Stimulated activated CD4-positive, alpha-beta T cell treated with anti-CD3 and anti-CD28 coated beads, Interleukin-1b, Interleukin-23, amount 100 ng/mL, for 1 hour (primary cell): Measurements from ENCODE around the gene EPHB3.
"Not testable (repeated sequence)": the region's sequence is repeated elsewhere in the genome, so short reads cannot be mapped to it uniquely, and the experiment has no call there.

Experiments
- DNase-seq, 2 donors: peaks; one replicate each; pipeline ENCODE4 v3.0.0-alpha.2; 2020; ENCODE audit warnings: low read depth in 2 of 2

Gene EPHB3

DNA sequence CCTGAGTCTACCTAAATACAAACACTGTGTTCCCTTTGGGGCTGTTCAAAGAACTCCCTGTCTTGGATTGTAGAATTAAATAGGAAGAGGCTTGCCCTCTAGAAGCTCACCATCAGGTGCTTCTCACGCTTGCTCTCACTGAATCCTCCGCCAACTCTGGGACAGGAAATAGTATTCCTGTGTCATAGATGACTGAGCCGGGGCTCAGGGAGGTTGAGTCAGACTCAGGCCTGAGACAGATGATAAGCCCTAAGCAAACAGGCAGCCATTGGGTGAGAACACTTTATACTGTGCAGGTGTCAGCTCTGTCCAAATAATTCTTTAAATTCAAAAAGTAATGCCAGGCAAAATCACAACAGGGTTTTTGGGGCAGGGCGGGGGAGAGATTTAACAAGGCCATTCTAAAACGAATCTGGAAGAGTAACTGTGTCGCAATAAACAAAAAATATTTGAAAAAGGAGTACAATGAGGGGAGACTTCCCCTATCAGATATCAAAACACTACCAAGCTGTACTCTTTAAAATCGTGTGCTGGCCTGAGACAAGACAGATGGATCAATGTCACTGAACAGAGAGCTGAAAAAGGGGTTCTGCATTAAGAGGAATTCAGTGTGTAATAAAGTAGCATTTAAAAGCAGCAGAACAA lies 59.0 kb downstream of the EPHB3 start:
- no peak for DNase-seq

DNA sequence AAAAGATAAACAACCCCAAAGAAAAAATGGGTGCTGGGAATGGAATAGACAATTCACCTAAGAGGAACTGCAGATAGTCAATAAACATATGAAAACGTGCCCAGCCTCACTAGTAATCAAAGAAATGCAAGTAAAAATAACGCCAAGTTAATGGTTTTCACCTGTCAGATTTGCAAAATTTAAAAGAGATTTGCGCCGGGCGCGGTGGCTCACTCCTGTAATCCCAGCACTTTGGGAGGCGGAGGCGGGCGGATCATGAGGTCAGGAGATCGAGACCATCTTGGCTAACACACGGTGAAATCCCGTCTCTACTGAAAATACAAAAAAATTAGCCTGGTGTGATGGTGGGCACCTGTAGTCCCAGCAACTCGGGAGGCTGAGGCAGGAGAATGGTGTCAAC lies 60.6 kb downstream of the EPHB3 start:
- DNase-seq = not testable (repeated sequence)

DNA sequence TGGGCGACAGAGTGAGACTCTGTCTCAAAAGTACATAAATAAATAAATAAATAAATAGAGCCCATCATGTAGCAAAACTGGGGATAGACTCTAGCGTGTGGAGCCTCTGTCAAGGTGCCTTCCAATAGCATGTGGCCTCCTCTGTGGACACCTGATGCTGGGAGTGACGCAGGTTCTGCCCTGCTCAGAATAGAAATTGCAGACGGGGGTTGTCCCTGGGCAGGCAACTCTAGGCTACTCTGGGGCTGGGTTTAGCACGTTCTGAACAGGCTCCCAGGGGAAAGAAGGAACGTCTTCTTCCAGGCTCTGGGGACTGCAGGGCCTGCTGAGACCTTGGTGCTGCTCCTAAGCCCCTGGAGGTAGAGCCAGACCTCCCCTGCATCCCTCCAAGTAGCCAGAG lies 65.3 kb downstream of the EPHB3 start:
- DNase-seq = no peak

DNA sequence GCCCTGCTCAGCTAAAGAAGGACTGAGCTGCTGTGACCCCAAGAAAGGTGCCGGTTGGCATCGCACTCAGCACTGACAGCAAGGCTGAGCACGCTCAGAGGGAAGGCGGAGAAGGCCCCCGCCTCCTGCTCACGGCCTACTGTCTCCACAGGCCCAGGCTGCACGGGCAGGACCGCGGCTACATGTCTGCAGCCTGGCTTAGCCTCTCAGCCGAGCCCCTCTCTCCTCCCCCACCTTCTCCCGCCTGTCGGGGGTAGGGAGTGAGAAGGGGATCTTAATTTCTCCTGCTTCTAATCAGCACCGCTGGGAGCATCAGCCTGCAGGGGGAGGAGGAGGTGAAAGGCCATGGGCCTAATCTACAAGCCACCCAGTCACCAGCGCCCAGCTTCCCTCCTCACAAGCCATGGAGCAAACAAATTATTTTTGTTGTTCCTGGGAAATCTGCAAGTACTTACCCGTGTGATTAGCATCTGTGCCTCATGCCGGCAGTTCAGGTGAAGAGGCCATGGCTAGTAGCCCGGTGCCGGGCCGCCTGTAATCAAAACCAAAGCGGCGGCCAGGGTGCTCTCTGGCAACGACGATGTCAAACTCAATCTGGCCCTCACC lies 68.1 kb downstream of the EPHB3 start:
- DNase-seq = no peak

DNA sequence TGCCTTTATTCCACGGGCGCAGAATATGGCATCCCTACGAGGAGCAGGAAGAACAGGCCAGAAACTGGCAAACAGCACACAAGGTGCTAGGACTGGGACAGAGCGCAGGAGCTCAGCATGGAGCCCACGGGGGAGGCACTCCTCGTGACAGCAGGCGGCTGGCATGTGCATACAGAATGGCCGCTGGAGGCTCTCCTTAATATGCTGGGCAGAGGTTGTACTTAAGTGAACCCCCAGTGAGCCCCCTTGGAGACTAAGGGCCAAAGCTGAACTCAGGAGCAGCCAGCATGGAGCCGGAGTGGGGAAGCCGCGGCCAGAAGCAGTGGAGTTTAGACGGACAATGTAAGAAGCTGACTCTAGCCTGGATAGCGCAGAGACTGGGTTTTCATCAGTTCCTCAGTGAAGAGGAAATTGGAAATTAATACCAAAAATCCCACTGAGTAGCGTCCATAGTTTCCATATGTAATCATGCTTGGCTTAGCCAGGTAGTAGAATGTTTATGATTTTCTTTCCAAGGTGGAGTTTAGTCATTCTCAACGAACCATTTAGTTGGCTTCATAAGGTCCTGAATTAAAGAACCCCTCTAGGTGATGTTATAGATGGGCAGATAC lies 69.4 kb downstream of the EPHB3 start:
- DNase-seq = no peak

DNA sequence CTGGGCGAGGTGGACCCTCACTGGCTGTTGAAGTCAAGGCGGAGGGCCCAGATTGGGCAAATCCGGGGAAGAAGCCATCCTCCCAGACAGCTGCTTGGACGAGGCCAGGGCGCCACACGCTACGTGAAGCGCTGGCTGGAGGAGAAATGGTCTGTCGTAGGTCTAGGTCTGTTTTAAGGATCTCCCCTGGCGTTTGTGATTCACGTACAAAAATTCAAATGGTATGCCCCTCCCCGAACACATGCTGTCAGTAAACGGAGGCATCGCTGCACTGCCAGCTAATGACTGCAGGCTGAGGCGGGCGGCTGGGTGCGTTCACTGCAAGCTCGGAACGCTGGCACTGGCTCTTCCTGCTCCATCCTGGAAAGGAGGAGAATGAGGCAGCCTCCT lies 69.9 kb downstream of the EPHB3 start:
- no peak for DNase-seq
